Naive B cell (primary cell): ENCODE data around the gene NT5DC2. TPM values are rescaled to one million over a fixed set of nuclear protein-coding genes. Genes with fewer than 3 reads are reported as not detected.

Source experiments
- ATAC-seq, 2 donors: fragments of 150-1000 bp; cut with Tn5 transposase; 2 replicates each; pipeline ENCODE4 v1.10.0; 2021; ENCODE audit warnings: low read depth in 2 of 2, mild to moderate bottlenecking in 2 of 2, moderate library complexity in 2 of 2
- DNase-seq: peaks from one replicate; pipeline ENCODE4 v3.0.0; 2022
- H3K27ac Mint-ChIP-seq, 6 donors: one replicate each; pipeline ENCODE4 v1.8.0; 2020 to 2022; ENCODE audit warnings: mild to moderate bottlenecking in 6 of 6, mixed read lengths in 6 of 6, moderate library complexity in 5 of 6, inconsistent platforms in 2 of 6
- H3K27me3 Mint-ChIP-seq, 3 donors: one replicate each; pipeline ENCODE4 v1.8.0; 2021 to 2022; ENCODE audit warnings: mixed read lengths in 3 of 3, mild to moderate bottlenecking in 1 of 3
- H3K36me3 Mint-ChIP-seq, 2 donors: one replicate each; pipeline ENCODE4 v1.8.0; 2020 to 2022; ENCODE audit warnings: mixed read lengths in 2 of 2, inconsistent platforms in 1 of 2, mild to moderate bottlenecking in 1 of 2
- H3K4me1 Mint-ChIP-seq, 3 donors: one replicate each; pipeline ENCODE4 v1.8.0; 2020 to 2022; ENCODE audit warnings: mixed read lengths in 3 of 3, inconsistent platforms in 1 of 3, mild to moderate bottlenecking in 1 of 3, moderate library complexity in 1 of 3
- H3K4me3 Mint-ChIP-seq, 8 donors: one replicate each; pipeline ENCODE4 v1.8.0; 2020 to 2022; ENCODE audit warnings: mild to moderate bottlenecking in 8 of 8, mixed read lengths in 8 of 8, moderate library complexity in 8 of 8, inconsistent platforms in 2 of 8
- H3K9me3 Mint-ChIP-seq, 7 donors: one replicate each; pipeline ENCODE4 v1.8.0; 2020 to 2022; ENCODE audit warnings: mixed read lengths in 7 of 7, mild to moderate bottlenecking in 5 of 7, inconsistent platforms in 2 of 7, moderate library complexity in 1 of 7
- polyA plus RNA-seq, 6 donors: library from polyadenylated mRNA; unstranded; fragments of 300-500 nt; fragmentation: Illumina TruSeq; gene quantifications; one replicate each; pipeline ENCODE4 v1.2.3, GENCODE V29; 2021; ENCODE audit warnings: low read depth in 6 of 6

Gene NT5DC2
- polyA plus RNA-seq, 6 donors from 2014 or later, result 0.13 to 0.86 TPM; not detected in 4

GRCh38 chr3:52479877-52480575, 53.6 kb downstream of the NT5DC2 start:
- Mint-ChIP-seq H3K4me1 (peaks cover 0 to 3% (median 0%) of the 10 kb centered on the region in 3 donors), H3K36me3 (peaks cover 5 to 9% of the 10 kb centered on the region in 2 donors), H3K27ac (peak overlapping the region in 2 of 6 donors; percentile 18 to 79), H3K9me3 (no peaks in the 10 kb centered on the region), H3K4me3 (no peak overlapping the region), H3K27me3 (no peaks in the 10 kb centered on the region)
- ATAC-seq (no peak), DNase-seq (no peak)

GRCh38 chr3:52479037-52479876, 54.4 kb downstream of the NT5DC2 start:
- DNase-seq (no peak), ATAC-seq (no peak)
- Mint-ChIP-seq H3K4me1 (peaks cover 0 to 3% (median 0%) of the 10 kb centered on the region in 3 donors), H3K4me3 (no peak overlapping the region), H3K9me3 (no peaks in the 10 kb centered on the region), H3K27ac (peak overlapping the region in 2 of 6 donors; percentile 39 to 79), H3K27me3 (no peaks in the 10 kb centered on the region), H3K36me3 (peaks cover 5 to 9% of the 10 kb centered on the region in 2 donors)

- Mint-ChIP-seq H3K9me3 (no peaks in the 10 kb centered on the region), H3K27ac (peak overlapping the region in 1 of 6 donors; percentile 14), H3K36me3 (peaks cover 5 to 9% of the 10 kb centered on the region in 2 donors), H3K4me3 (no peak overlapping the region), H3K27me3 (no peaks in the 10 kb centered on the region), H3K4me1 (peaks cover 0 to 3% (median 0%) of the 10 kb centered on the region in 3 donors)
- no peak for DNase-seq
- ATAC-seq, result no peak
Observed at GRCh38 chr3:52477796-52478095, 55.9 kb downstream of the NT5DC2 start.

GRCh38 chr3:52477076-52477795, 56.4 kb downstream of the NT5DC2 start:
- ATAC-seq (no peak), DNase-seq (no peak)
- H3K4me1 Mint-ChIP-seq, result peaks cover 0 to 3% (median 0%) of the 10 kb centered on the region in 3 donors
- H3K27ac Mint-ChIP-seq, result peak overlapping the region in 1 of 6 donors; percentile 39
- peaks cover 5 to 9% of the 10 kb centered on the region in 2 donors for H3K36me3 Mint-ChIP-seq
- H3K27me3 Mint-ChIP-seq, result no peaks in the 10 kb centered on the region
- H3K4me3 Mint-ChIP-seq, result no peak overlapping the region
- no peaks in the 10 kb centered on the region for H3K9me3 Mint-ChIP-seq

Other genes starting within 250 kb of the NT5DC2 start
- 1 to 10 TPM; 5.5 to 8.9 (median 6.6) TPM for gene GLYCTK, start 246.0 kb downstream of the NT5DC2 start, polyA plus RNA-seq
- 1 to 10 TPM in 2 of 6 donors, under 1 TPM in 3, not detected in 1; 0.45 to 1.6 (median 0.65) TPM for gene DNAH1, start 217.5 kb downstream of the NT5DC2 start, polyA plus RNA-seq
- gene BAP1, start 123.8 kb downstream of the NT5DC2 start, polyA plus RNA-seq, result 10 to 100 TPM; 13.9 to 29.7 (median 16.2) TPM
- 10 to 100 TPM; 13.2 to 16.3 (median 14.9) TPM for gene PHF7, start 123.2 kb downstream of the NT5DC2 start, polyA plus RNA-seq
- not detected for gene SEMA3G, start 88.8 kb downstream of the NT5DC2 start, polyA plus RNA-seq
- not detected for gene TNNC1, start 79.8 kb downstream of the NT5DC2 start, polyA plus RNA-seq
- gene NISCH, start 78.3 kb downstream of the NT5DC2 start, polyA plus RNA-seq, result 10 to 100 TPM; 14.4 to 27.0 (median 15.7) TPM
- not detected for gene STAB1, start 38.5 kb downstream of the NT5DC2 start, polyA plus RNA-seq
- 10 to 100 TPM; 10.5 to 54.7 (median 20.2) TPM for gene UQCC5, start 2.7 kb upstream of the NT5DC2 start, polyA plus RNA-seq
- 100 to 1,000 TPM in 3 of 6 donors, 10 to 100 TPM in 3; 88.7 to 133 (median 95.8) TPM for gene PBRM1, start 152.1 kb upstream of the NT5DC2 start, polyA plus RNA-seq
- gene GNL3, start 152.2 kb upstream of the NT5DC2 start, polyA plus RNA-seq, result 10 to 100 TPM; 39.2 to 63.8 (median 58.2) TPM
- 10 to 100 TPM; 26.5 to 57.9 (median 41.4) TPM for gene GLT8D1, start 171.9 kb upstream of the NT5DC2 start, polyA plus RNA-seq
- gene SPCS1, start 172.2 kb upstream of the NT5DC2 start, polyA plus RNA-seq, result 100 to 1,000 TPM; 312 to 425 (median 327) TPM
- gene NEK4, start 237.1 kb upstream of the NT5DC2 start, polyA plus RNA-seq, result 10 to 100 TPM in 4 of 6 donors, 1 to 10 TPM in 2; 8.9 to 24.8 (median 12.7) TPM
- gene ITIH1, start 243.7 kb upstream of the NT5DC2 start, polyA plus RNA-seq, result 1 to 10 TPM in 2 of 6 donors, not detected in 4; 1.7 to 3.7 TPM